ENCODE data around the gene RCL1.

RCL1 gene

DNA sequence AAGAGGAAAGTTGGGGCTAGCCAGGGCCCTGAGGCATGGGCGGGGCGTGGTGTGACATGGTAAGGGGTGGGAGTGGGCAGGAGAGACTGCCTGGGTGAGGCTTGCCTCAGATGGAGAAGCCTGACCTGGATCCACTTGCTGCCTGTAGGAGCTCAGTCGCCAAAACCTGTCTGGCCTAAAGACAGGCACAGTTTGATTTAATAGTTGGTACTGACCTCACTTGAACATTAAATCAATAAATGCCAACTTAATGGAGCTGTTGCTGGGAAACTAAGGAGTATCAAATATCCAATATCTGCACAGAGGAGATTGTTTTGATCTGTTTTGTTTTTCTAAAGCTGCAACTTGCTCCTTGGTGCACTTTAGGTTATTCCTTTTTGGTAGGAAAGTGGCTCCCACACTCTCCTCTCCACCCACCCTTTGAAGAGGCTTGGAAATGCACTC is 86.4 kb downstream of the RCL1 start:
- TF ChIP-seq TAF1 (IDR thresholded peaks at IDR 0.05; ENCODE audit: borderline replicate concordance, insufficient read depth, low read length) (no peak), FOXP2 (optimal IDR thresholded peaks at IDR 0.05; ENCODE audit: borderline replicate concordance, extremely low read depth, extremely low read length, insufficient read depth) (no peak), SIN3A (IDR thresholded peaks at IDR 0.05; ENCODE audit: borderline replicate concordance, insufficient read depth, low read length) (no peak), POLR2AphosphoS5 (IDR thresholded peaks at IDR 0.05; ENCODE audit: low read depth, low read length) (no peak)
- TF ChIP-seq, protein P1, sequence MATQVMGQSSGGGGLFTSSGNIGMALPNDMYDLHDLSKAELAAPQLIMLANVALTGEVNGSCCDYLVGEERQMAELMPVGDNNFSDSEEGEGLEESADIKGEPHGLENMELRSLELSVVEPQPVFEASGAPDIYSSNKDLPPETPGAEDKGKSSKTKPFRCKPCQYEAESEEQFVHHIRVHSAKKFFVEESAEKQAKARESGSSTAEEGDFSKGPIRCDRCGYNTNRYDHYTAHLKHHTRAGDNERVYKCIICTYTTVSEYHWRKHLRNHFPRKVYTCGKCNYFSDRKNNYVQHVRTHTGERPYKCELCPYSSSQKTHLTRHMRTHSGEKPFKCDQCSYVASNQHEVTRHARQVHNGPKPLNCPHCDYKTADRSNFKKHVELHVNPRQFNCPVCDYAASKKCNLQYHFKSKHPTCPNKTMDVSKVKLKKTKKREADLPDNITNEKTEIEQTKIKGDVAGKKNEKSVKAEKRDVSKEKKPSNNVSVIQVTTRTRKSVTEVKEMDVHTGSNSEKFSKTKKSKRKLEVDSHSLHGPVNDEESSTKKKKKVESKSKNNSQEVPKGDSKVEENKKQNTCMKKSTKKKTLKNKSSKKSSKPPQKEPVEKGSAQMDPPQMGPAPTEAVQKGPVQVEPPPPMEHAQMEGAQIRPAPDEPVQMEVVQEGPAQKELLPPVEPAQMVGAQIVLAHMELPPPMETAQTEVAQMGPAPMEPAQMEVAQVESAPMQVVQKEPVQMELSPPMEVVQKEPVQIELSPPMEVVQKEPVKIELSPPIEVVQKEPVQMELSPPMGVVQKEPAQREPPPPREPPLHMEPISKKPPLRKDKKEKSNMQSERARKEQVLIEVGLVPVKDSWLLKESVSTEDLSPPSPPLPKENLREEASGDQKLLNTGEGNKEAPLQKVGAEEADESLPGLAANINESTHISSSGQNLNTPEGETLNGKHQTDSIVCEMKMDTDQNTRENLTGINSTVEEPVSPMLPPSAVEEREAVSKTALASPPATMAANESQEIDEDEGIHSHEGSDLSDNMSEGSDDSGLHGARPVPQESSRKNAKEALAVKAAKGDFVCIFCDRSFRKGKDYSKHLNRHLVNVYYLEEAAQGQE (IDR thresholded peaks at IDR 0.05; ENCODE audit: insufficient read depth in 1 of 2, low read depth in 2 of 2, low read length in 2 of 2), result no peak

DNA sequence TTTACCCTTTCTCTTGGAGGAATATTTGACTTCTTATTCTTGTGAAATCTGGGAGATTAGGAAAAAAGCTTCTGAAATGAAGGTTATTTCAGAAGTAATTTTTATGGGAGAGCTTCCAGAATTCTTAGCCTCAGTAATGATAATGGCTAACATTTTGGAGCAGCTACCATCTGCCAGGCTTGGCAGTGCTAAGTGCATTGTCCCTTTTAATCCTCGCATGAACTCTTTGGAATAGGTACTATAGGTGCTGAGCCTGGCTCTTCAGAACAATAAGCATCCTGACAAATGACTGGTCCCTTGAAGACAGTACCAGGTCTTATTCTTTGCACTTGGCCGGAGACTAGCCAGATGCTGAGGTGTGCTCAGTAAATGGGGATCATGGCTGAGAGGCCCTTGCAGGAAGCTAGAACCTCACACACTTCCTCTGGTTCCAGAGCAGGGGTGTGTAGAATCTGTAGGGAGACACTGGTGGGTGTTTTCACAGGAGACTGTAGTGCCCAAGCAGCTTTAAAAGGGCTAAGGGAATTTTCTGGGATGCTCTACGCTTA is 90.7 kb downstream of the RCL1 start:
- TF ChIP-seq TAF1 (IDR thresholded peaks at IDR 0.05; ENCODE audit: borderline replicate concordance, insufficient read depth, low read length), result no peak
- no peak for TF ChIP-seq POLR2AphosphoS5 (IDR thresholded peaks at IDR 0.05; ENCODE audit: low read depth, low read length)
- TF ChIP-seq, protein P1 (IDR thresholded peaks at IDR 0.05; ENCODE audit: insufficient read depth in 1 of 2, low read depth in 2 of 2, low read length in 2 of 2), result no peak
- TF ChIP-seq SIN3A (IDR thresholded peaks at IDR 0.05; ENCODE audit: borderline replicate concordance, insufficient read depth, low read length), result no peak
- no peak for TF ChIP-seq FOXP2 (optimal IDR thresholded peaks at IDR 0.05; ENCODE audit: borderline replicate concordance, extremely low read depth, extremely low read length, insufficient read depth)

DNA sequence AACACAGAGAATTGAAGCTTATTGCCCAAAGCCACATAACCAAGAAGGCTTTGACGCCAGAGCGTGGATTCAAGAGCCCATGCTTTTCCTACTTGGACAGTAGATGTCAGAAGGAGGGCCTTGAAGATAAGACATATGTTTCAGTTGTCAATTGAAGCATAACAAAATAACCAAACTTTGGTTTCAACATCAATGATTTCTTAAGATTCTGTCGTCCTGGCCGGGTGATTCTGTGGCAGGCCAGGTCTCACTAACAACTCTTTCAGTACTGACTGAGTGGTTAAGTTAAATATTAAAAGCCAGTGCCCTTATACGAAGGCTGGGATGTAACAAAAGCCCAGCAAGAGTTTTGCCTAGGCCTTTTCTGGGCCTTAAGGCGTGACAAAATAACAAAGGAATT is 94.0 kb downstream of the RCL1 start:
- TF ChIP-seq SIN3A (IDR thresholded peaks at IDR 0.05; ENCODE audit: borderline replicate concordance, insufficient read depth, low read length) (no peak), FOXP2 (optimal IDR thresholded peaks at IDR 0.05; ENCODE audit: borderline replicate concordance, extremely low read depth, extremely low read length, insufficient read depth) (no peak), POLR2AphosphoS5 (IDR thresholded peaks at IDR 0.05; ENCODE audit: low read depth, low read length) (no peak), TAF1 (IDR thresholded peaks at IDR 0.05; ENCODE audit: borderline replicate concordance, insufficient read depth, low read length) (no peak)
- TF ChIP-seq, protein P1 (IDR thresholded peaks at IDR 0.05; ENCODE audit: insufficient read depth in 1 of 2, low read depth in 2 of 2, low read length in 2 of 2), result no peak

DNA sequence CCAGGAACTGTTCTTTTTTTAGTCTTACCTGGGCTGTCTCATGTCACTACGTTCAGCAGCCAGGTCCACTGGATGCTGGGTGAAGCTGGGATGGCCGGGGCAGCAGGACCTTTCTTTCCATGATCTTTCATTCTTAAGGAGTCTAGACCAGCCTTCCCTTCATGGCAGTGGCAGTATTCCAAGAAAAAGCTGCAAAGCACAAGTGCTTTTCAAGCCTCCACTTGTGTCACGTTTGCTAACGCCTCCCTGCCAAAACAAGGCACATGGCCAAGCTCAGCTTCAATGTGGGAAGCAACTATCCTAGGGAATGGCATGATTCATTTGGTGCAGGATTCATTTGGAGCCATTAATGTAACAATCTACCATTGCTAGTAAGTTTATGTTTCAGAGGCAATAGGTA is 94.8 kb downstream of the RCL1 start:
- TF ChIP-seq, protein P1 (IDR thresholded peaks at IDR 0.05; ENCODE audit: insufficient read depth in 1 of 2, low read depth in 2 of 2, low read length in 2 of 2), result no peak
- TF ChIP-seq SIN3A (IDR thresholded peaks at IDR 0.05; ENCODE audit: borderline replicate concordance, insufficient read depth, low read length) (no peak), TAF1 (IDR thresholded peaks at IDR 0.05; ENCODE audit: borderline replicate concordance, insufficient read depth, low read length) (no peak), POLR2AphosphoS5 (IDR thresholded peaks at IDR 0.05; ENCODE audit: low read depth, low read length) (no peak), FOXP2 (optimal IDR thresholded peaks at IDR 0.05; ENCODE audit: borderline replicate concordance, extremely low read depth, extremely low read length, insufficient read depth) (no peak)

Data from PFSK-1 (cell line).